Renal cortical epithelial cell (primary cell): ENCODE measurements around the gene SMPX. TPM values are rescaled to one million over a fixed set of nuclear protein-coding genes. Genes with fewer than 3 reads are reported as not detected.

Source experiments
- DNase-seq: peaks from one replicate; pipeline ENCODE4 v3.0.0-alpha.2; 2011; ENCODE audit warnings: low read depth
- total RNA-seq: library from RNA; depleted of rRNA; stranded (reverse); fragments of >200 nt; gene quantifications from 2 replicates; pipeline ENCODE4 v1.2.3, GENCODE V29; 2014

Gene SMPX
- total RNA-seq, 1 donor from 2014 or later, result not detected

DNA sequence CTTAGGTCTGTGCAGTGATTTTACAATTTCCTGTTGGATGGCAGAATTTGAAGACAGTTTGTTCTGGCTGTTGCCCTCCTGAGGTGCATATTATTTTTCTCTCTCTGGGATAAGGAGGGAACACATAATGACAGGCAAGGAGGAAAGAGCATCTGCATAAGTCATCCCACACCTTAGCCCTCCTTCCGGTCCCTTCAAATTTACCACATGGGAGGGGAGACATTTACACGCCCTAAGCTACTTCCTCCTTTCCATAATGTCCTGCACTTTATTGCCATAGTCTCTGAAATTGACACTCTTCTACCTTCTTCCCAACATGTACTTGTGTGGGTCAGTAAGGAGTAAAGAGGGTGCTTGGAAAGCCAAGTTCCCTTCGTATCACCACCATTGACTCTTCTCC is 13.9 kb downstream of the SMPX start:
- DNase-seq, result no peak

DNA sequence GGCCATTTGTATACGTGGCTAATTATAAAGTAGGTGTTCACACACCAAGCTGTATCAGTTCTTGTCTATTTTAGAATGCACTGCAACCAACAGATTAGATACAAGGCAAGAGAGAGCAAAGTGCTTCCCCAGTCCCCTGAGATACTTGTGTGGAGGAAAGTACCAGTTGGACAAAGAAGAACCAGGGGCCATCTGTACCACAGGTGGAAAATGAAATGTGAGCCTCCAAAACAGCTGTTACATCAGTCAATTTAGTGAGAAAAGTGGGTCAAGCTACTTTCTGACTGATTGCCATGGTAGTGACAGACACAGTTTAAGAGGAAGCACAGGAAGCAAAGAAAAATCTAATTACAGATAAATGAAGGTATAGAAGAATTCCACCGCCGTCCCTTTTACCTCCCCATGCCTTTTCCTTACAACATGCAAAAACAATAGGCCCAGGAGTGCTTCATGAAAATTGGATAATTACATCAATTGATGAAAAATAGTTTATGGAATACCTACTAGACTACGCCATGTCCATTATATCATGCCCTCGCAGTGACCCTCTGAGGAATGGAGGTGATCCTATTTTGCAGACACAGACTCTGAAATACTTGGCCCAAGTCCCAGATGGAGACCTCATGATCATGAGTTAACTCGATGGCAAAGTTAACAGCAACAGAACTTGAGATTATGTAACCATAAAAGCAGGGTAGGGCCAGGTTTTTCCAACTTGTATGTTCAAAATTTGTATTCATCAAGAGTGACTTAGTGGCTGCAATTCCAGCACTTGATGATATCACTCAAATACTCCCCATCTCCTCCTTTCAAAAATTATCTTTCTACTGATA is 15.8 kb downstream of the SMPX start:
- DNase-seq, result peak; percentile 61

DNA sequence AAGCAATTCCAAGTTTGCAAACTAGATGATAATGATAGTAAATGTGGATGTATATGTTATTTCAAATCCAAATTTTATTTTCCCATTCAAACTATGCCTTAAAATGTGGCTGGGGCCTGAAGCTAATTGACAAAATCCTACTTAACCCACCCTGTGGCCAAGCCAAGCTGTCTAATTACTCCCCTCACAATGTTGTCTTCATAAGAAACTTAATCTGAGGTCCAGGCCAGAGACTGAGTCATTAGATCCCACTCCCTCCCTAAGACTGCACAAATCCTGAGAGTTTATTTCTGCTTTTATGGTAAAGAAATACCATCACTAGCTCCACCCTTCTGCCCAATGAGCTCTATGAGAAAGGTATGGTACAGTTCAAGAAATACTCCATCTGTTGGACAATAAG is 16.6 kb downstream of the SMPX start:
- no peak for DNase-seq

DNA sequence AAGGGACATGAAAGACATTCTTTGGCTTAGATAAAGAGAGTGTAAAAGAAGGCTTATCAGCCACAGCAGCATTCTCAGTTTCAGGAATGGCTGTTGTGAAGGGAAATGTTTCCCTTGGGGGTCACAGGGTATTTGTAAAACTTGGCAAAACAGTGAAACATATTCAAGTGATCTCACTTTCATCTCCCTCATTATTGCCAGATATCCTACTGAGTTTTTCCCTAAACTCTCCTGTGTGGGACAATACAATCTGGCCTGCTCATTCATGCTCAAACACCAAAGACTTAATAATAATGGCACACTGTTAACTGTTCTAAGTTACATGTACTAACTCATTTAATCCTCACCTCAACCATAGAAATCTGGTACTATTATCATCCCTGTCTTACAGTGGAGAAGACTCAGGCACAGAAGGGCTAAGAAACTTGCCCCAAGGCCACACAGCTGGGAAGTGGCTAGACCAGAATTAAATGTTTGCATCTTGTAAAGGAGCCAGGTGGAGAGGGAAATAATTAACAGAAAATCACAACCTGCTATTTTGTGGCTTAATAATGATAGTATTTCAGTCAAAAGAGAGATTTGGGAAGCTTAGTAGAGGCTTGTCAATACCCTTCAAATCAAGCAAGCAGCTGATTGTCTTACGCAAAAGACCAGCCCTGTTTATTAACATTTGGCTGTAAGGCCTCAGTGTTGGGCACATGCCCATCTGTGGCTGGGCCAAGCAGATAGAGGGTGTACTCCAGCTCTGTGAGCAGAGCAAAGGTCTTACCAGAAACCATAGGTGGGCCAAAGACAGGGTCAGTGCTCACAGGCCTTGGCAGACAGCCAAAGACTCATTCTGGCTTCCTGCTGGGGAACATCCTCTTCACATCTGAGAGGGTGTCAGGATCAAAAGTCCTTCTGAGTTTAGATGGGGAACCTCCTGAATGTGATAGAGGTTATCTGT is 17.3 kb downstream of the SMPX start:
- peak; percentile 35 for DNase-seq

DNA sequence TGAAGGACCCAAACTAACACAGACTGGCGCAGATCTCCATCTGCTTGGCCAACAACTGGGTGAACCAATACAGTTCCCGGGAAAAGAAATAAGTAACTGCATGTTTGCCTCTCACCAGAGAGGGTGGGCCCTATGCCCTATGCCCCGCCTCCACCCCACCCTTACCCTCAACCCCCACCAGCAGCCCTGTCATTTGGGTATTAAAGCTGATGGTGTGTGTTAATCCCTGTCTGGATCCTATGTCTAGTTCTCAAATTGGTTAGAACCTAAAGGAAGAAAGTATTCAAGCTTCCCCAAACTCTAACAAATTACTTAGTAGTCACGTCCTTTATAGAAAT is 19.0 kb downstream of the SMPX start:
- no peak for DNase-seq

DNA sequence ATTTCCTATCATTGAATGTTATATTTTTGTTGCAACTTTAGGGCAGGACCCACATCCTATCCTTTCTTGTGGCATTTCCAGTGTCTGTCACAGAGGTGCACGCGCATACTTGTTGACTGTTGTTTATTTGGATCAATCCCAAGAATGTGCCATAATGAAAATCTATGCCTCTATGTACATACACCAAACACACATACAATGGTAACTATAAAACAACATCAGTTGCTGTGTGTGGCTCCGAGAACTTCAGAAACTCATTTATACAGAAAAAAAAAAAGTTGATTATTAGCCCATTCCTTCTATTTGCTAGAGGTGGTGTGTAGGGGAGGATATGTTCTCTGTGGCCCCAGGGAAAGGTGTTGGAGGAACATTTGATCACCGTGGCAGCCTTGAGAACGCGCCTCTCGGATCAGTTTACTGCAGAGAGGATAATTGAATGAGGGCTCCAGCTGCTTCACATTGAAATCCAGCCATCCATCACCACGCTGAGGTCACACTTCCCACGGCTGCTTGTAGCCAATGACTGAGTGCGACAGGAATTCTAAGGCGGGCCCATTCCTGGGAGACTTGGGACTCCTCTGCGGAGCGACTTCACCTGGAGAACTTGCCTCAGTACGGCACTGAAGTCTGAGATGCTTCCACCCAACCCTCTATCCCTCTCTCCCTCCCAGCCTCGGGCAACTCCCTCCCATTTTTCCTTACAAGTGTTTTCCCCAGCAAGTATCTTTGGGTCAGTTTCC is 19.5 kb downstream of the SMPX start:
- DNase-seq, result peak; percentile 32

DNA sequence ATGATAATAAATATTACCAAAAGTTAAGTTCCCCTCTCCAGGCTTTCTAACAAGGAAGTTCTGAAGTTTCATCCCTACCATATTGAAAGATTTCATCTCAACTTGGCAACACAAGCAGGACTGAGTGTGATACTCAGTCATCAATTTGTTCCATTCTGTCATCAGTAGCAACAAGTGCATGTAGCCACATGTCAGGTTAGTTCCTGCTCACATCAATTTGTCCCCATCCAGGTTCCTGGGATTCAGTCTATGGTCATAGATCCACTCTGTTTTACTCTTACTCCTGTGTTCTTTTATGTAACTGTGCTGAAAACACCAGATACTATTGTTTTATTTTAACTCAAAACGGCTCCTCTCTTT is 22.2 kb downstream of the SMPX start:
- no peak for DNase-seq

DNA sequence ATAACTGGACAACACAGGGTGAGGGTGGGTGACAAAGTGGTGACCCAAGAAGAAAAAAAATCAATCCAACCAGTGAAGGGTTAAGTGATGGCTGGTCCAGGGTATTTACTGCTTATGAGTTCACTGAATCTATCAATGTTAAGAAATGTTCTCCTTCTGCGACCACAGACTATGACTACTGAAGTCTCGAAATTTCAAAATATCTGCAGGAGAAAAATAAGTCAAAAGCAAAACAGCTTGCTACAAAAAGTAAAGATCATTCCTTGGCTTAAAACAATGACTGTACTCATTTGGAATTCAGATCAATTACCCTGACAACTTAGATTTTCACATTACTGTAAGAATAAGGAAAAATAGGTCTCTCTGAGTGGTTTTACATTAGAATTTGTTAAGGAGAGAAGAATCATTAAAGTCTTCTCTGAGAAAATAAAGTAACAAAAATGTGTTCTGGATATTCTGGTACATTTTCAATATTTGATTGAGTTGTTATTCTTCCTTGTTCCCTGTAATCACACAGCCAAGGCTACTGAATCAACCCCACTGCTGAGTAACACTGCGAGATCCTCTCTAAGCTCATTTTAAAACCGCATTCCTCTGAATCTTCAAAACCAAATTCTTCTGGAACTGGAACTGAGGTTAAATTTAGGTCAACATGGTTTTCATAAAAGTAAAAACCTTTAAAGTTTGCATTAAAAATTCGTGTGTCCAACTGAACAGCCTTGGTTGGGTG is 22.7 kb downstream of the SMPX start:
- no peak for DNase-seq

DNA sequence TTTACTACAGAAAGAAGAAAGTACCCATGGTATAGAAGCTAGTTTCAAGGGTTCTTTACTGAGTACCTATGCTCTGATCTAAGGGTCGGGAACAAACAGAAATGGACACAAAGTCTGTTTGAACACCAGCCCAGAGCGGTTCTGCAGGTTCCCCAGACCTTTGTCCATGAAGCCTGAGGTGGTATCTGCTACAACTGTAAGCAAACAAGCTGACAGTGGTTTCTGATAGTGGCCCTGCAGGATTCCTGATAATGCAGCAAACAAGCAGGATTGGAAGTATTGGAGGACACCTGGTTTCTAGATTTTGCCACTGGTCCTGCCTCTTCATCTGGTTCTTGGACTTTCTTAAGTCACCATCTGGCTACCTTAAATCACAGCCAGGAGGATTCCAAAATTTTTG is 23.7 kb downstream of the SMPX start:
- DNase-seq, result no peak

DNA sequence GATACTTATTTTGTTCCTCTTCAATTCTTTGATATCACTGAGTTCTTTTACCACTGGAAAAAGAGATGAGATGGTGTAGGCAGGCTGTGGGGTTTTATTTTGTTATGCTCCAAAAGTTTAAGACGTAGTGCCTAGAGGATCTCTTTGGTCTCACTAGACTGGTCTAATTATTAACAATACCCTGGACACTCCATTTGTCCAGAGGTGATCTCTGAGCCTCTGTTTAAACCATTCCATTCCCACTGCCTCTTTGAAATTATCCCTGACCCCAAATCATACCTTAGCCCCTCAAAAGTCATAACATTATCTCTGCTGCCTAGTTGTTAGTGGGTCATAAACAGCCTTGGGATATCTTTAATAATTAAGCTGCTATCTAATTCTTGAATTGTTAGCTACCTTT is 24.2 kb downstream of the SMPX start:
- DNase-seq, result no peak

DNA sequence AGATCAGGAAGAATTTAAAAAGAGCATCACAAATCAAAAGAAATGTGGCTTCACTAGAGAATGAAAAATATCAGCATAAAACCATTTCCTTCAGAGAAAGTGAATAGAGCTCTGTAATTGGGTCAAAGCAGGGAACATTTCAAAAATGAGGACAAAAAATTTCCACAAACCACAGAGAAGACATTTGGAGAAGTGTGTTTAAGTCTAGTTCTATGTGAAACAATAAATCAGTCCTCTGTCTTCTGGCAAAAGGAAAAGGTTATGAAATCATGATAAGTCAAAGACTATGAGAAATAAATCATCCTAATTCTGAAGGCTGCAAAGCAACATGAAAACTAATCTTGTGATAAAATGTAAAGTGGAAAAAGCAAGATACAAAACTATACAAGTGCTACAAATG is 27.9 kb downstream of the SMPX start:
- DNase-seq, result no peak

DNA sequence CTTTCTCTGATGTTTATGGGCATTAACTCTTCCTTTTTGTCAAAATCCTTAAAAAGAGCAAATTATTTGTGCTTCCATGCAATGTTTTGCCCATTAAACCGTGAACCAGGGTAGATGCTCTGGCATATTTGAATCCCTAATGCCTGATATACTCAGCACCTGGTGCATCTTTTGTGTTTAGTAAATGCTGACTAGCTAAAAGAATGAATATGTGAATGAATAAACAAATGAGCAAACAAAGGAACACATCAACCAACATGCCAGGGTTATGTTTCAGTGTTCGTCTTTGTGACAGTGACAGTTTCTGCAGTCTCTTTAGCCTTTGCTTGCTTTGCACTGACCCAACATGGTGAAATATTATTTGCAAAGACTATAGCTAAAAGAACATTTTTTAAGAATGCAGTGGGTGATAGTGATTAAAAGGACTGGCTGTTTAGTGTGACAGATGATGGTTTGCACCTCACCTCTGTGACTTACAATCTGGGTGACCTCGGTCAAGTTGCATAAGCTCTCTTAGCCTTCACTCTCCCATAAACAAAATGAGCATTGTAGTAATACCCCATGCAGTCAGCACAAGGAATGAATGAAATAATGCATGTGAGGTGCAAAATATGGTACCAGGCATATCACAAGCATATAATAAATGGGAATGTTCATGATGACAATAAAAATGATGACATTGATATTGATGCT is 29.5 kb downstream of the SMPX start:
- no peak for DNase-seq

DNA sequence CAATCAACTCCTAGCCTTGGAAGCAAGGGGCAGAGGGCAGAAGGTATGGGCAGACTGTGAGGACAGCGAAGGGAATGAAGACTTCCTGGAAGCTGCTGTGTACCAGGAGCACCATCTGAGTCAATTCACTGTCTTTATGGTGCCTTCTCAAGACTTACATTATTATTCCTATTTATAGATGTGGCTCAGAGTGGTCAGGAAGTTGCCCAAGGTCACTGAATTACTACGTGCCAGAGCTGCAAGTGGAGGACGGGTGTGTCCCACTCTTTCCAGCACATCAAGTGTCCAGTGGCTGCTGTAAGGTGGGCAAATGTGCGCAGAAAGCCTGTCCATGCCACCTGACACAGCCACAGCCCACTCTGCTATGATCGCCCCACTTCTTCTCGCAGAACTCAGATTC is 32.0 kb downstream of the SMPX start:
- DNase-seq, result no peak

DNA sequence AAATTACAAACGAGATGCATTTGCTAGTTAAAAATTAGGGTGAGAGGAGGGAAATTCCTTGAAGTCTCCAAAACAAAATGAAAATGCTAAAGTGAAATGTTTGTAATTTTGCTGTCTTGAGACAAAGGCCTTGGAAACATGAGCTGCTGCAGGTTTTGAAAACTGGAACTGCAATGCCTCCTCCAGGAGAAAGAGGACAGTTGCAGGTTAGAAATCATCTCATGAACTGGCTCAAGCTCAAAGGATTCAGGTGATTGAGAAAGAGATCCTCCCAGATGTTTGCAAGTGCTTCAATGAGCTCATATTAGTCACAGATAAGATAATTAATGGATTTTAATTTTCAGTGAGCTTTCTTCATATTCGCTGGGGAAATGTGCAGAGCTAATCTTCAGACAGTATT is 32.4 kb downstream of the SMPX start:
- peak; percentile 27 for DNase-seq

DNA sequence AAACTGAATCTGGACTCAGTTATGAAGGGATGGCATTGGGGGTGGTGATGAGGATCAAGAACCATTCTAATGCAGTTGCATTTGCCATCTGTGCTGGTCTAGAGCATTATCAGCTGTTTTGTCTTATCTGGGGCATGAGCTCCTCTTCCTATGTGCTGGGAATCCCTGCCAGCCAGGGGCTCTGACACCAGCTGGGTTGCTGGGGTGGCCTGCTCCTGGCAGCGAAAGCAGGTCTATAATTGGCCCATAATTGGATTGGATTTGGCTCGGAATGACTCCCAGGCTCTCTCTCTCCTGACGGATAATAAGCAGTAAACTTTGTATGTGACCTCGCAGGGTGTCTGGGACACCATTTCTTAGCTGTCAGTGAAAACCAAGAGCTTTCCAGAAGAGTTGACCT is 34.1 kb downstream of the SMPX start:
- DNase-seq, result no peak

DNA sequence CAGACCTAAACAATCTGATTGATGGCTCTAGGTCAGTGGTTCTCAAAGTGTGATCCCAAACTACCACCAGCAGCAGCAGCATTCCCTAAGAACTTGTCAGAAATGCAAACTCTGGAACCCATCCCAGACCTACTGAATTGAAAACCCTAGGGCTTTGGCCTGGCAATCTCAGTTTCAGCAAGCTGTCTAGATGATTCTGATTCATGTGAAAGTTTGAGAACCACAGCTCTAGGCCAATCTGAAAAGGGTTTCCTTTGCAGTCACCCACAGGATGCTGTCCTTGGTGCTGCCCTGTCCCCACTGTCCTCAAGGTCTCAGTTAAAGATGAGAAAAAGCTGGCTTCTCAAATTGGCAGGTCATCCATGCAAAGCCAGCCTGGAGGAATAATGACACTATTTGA is 34.8 kb downstream of the SMPX start:
- DNase-seq, result no peak

DNA sequence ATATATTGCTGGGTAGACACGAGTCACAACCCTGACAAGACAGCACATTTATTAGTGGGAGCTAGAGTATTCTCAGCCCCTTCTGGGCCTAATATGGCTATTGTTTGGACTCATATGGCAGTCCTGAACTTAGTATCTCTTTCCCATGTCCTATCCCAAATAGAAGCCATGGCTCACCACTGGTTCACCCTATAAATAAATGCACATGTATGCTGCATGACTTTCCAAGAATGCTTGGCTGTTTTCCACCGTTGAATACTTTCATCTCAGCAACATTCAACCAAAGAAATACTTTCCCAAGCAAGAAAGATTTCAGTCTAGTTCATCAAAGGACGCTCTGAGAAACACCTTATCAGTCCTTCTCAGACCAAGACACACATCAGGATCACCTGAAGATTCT is 36.7 kb downstream of the SMPX start:
- DNase-seq, result no peak

DNA sequence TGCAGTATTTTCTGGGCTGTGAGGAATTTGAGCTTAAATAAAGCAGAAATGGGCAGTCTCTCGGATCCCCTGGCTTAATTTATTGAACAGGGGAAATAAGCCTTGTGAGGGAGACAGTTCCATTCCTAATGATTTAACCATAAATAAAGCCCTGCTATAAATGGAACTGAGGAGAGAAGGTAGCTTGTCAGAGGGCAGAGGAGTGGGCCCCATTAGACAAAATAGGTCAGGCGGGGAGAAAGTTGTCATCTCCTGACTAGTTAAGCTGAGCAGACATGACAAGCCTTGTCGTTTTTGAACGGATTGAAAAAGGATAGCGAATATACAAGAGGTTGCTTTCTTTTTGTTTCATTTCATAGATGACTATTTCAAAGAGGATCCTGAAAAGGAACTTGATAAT is 39.3 kb downstream of the SMPX start:
- DNase-seq, result no peak

DNA sequence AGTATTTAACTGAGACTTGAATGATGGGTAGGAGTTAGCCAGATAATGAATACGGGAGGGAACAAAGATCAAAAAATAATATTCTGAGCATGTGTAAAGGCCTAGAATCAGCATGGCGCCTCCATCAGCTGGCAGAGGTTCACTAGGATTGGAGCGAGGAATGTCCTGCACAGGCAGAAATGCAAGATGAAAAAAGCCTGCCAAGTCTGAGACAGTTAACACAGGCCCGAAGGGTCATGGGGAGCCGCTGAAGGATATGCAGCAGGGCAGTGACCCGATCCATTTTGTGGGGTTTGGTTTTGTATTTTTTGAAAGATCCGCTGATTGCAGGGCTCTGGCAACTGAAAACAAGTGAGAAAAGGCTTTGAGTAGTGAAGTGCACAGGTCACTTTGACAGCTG is 40.1 kb downstream of the SMPX start:
- DNase-seq, result no peak

DNA sequence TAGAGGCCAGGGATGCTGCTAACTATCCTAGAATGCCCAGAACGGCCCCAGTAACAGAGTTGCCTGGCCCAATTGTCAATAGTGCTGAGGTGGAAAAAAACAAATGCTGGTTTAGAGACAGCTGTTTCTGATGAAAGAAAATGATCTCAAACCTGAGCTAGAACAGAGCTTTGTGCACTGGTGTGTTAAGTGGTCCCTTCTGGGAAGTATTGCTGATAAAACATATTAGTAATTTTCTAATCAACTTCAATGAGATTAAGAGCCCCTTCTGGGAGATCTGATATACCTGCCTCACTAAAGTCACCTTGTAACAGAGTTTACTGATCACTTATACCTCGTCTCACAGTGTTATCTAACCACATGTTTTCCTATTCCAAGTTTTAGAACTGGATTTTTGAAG is 42.1 kb downstream of the SMPX start:
- no peak for DNase-seq

DNA sequence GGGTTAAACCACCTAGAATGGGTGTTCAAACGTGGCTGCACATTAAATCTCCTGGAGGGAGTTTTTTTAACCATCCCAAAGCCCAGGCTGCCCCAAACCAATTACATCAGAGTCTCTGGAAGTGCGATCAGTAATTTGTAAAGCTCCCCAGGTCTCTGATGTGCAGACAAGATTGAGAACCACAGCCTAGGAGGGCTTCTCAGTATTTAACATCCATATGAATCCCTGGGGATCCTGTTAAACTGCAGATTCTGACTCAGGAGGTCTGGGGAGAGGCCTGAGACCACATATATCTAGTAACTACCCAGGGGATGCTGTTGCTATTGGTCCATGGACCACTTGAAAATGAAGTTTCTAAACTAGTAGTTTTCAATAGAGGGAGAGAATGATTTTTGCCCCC is 42.6 kb downstream of the SMPX start:
- no peak for DNase-seq
